Prostate gland (tissue), 2 donors: ENCODE results near the gene ZNF862.
"Not testable (repeated sequence)": the region's sequence is repeated elsewhere in the genome, so short reads cannot be mapped to it uniquely, and the experiment has no call there.

Source experiments
- CTCF ChIP-seq, 4 experiments: fragments of 200-600 bp in 2 of 4; fragments of 450-650 bp in 2 of 4; sonication (generic) in 2 of 4; IDR thresholded peaks; 1 replicate in 3 of 4; 2 replicates in 1 of 4; pipeline ENCODE4 v1.5.1; 2016 to 2019; ENCODE audit warnings: antibody characterized with exemption in 4 of 4, mild to moderate bottlenecking in 2 of 4, moderate library complexity in 2 of 4
- POLR2AphosphoS5 ChIP-seq: sonication (generic); formaldehyde crosslinking; IDR thresholded peaks from one replicate; pipeline ENCODE4 v1.6.1; 2017; ENCODE audit warnings: antibody characterized with exemption

DNA sequence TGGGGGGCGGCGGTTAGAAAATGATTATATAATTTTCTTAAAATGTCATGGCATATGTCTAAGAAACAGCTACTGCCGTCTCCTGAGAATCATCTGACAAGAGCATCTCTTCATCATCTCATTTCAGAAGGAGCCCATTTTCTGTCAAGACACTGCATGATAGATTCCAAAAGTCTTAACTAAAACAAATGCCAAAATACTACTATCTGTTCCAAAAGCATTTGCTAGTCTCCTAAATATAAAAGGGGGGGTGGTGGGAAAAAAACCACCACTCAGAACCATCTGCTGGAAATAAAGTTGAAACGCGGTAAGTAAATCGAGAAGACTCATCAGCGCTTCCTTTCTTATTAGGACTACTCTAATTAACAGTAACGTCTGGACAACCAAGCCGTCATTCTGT lies 72.0 kb downstream of the ZNF862 start:
- TF ChIP-seq CTCF (IDR thresholded peaks at IDR 0.05); POLR2AphosphoS5: not testable (repeated sequence)
